SK-N-SH (cell line): ENCODE measurements around the gene GYG1. TPM values are rescaled to one million over a fixed set of nuclear protein-coding genes. Genes with fewer than 3 reads are reported as not detected.

Experiments used
- CTCF ChIA-PET: fragments of 300-600, 350-600 bp; formaldehyde crosslinking; extraction: SDS; loops from one replicate; lab custom pipeline; 2021; lab: Yijun Ruan, JAX
- POLR2A ChIA-PET: fragments of 350-600 bp; sonication (Branson Sonifier 250); formaldehyde crosslinking; extraction: SDS; loops from one replicate; lab custom pipeline; 2020; ENCODE audit warnings: antibody characterized with exemption, inconsistent platforms; lab: Yijun Ruan, JAX
- DNase-seq: peaks from one replicate; pipeline ENCODE4 v3.0.0; 2012
- H2AFZ ChIP-seq: fragments of 200-600 bp; sonication (generic); 2 replicates; pipeline ENCODE4 v1.8.1; 2016; ENCODE audit warnings: antibody characterized with exemption, mild to moderate bottlenecking, low read depth
- H3F3A ChIP-seq: fragments of 200-600 bp; sonication (generic); replicated peaks from 2 replicates; pipeline ENCODE3; 2016; ENCODE audit warnings: antibody characterized with exemption, mild to moderate bottlenecking; ENCODE audit not compliant: insufficient read depth
- H3K27ac ChIP-seq, 2 experiments: fragments of 200-500 bp in 1 of 2; fragments of 200-600 bp in 1 of 2; sonication (Bioruptor generic) in 1 of 2; sonication (generic), shearing (Covaris generic) in 1 of 2; 2 replicates each; pipeline versions ENCODE4 v1.5.1 to v1.6.1; 2014 to 2016; ENCODE audit warnings: low read depth in 2 of 2, inconsistent platforms in 1 of 2, low read length in 1 of 2, mild to moderate bottlenecking in 1 of 2, mixed read lengths in 1 of 2
- H3K27me3 ChIP-seq: fragments of 200-600 bp; sonication (generic), shearing (Covaris generic); 2 replicates; pipeline ENCODE4 v1.6.1; 2016; ENCODE audit warnings: mixed run types; ENCODE audit not compliant: insufficient read depth
- H3K36me3 ChIP-seq, 2 experiments: fragments of 200-500 bp in 1 of 2; fragments of 200-600 bp in 1 of 2; sonication (Bioruptor generic) in 1 of 2; sonication (generic) in 1 of 2; replicated peaks in 1 of 2; 2 replicates each; pipeline versions ENCODE3 to v1.5.1; 2014 to 2016; ENCODE audit warnings: low read length in 1 of 2, mild to moderate bottlenecking in 1 of 2; ENCODE audit not compliant: insufficient read depth in 2 of 2, control insufficient read depth in 1 of 2
- H3K4me1 ChIP-seq, 2 experiments: fragments of 200-500 bp in 1 of 2; fragments of 200-600 bp in 1 of 2; sonication (Bioruptor generic) in 1 of 2; sonication (generic), shearing (Covaris generic) in 1 of 2; 2 replicates each; pipeline versions ENCODE4 v1.5.1 to v1.6.1; 2014 to 2016; ENCODE audit warnings: low read depth in 1 of 2, low read length in 1 of 2, mixed run types in 1 of 2; ENCODE audit not compliant: insufficient read depth in 2 of 2, control insufficient read depth in 1 of 2
- H3K4me2 ChIP-seq: fragments of 200-600 bp; sonication (generic), shearing (Covaris generic); 2 replicates; pipeline ENCODE4 v1.6.1; 2017; ENCODE audit warnings: mixed run types
- H3K4me3 ChIP-seq, 2 experiments: fragments of 200-500 bp in 1 of 2; fragments of 200-600 bp in 1 of 2; sonication (Bioruptor generic) in 1 of 2; sonication (generic), shearing (Covaris generic) in 1 of 2; 2 replicates each; pipeline versions ENCODE4 v1.5.1 to v1.8.1; 2014 to 2016; ENCODE audit warnings: low read depth in 2 of 2, inconsistent platforms in 1 of 2, low read length in 1 of 2, mild to moderate bottlenecking in 1 of 2, mixed read lengths in 1 of 2, moderate library complexity in 1 of 2
- H3K79me2 ChIP-seq: fragments of 200-600 bp; sonication (generic); 2 replicates; pipeline ENCODE4 v1.8.1; 2017; ENCODE audit warnings: mild to moderate bottlenecking; ENCODE audit not compliant: insufficient read depth
- H3K9ac ChIP-seq: fragments of 200-600 bp; sonication (generic); 2 replicates; pipeline ENCODE4 v1.6.1; 2017; ENCODE audit warnings: mixed run types
- H3K9me2 ChIP-seq: fragments of 200-600 bp; sonication (generic); 2 replicates; pipeline ENCODE4 v1.6.1; 2017; ENCODE audit warnings: mixed run types
- H3K9me3 ChIP-seq: fragments of 200-600 bp; sonication (generic); 2 replicates; pipeline ENCODE4 v1.6.1; 2017; ENCODE audit warnings: mixed run types, mild to moderate bottlenecking, moderate library complexity
- H4K20me1 ChIP-seq: fragments of 200-600 bp; sonication (generic); 2 replicates; pipeline ENCODE4 v1.6.1; 2017; ENCODE audit warnings: mild to moderate bottlenecking, mixed run types; ENCODE audit not compliant: insufficient read depth
- EP300 ChIP-seq, 2 experiments: IDR thresholded peaks; 2 replicates each; pipeline versions ENCODE4 v1.4.0 to v1.6.1; 2012; ENCODE audit warnings: borderline replicate concordance in 1 of 2, low read depth in 1 of 2, low read length in 1 of 2
- EZH2phosphoT487 ChIP-seq: fragments of 200-600 bp; sonication (generic); IDR thresholded peaks from 2 replicates; pipeline ENCODE4 v1.6.1; 2017; ENCODE audit warnings: low read depth, mixed run types, mild to moderate bottlenecking, antibody characterized with exemption, moderate library complexity, borderline replicate concordance
- FOSL2 ChIP-seq: IDR thresholded peaks from 2 replicates; pipeline ENCODE4 v1.4.0; 2012; ENCODE audit warnings: low read depth, mild to moderate bottlenecking, moderate library complexity, borderline replicate concordance
- FOXJ3 ChIP-seq: sonication (generic); formaldehyde crosslinking; IDR thresholded peaks from 2 replicates; pipeline ENCODE4 v1.5.1; 2020; ENCODE audit warnings: mild to moderate bottlenecking, missing genetic modification reagents
- NRF1 ChIP-seq: IDR thresholded peaks from 2 replicates; pipeline ENCODE4 v1.6.1; 2012; ENCODE audit warnings: low read depth, mild to moderate bottlenecking, low read length
- POLR2AphosphoS5 ChIP-seq: IDR thresholded peaks from 2 replicates; pipeline ENCODE4 v1.6.1; 2012; ENCODE audit warnings: low read depth, low read length
- RAD21 ChIP-seq: IDR thresholded peaks from 2 replicates; pipeline ENCODE4 v1.6.1; 2012; ENCODE audit warnings: mild to moderate bottlenecking, low read length
- TAF1 ChIP-seq: IDR thresholded peaks from 2 replicates; pipeline ENCODE4 v1.6.1; 2012; ENCODE audit warnings: low read depth, mild to moderate bottlenecking, low read length, moderate library complexity, borderline replicate concordance
- WGBS: methylation state at CpG from one replicate; pipeline ENCODE4 v1.1.6; 2017; ENCODE audit warnings: low lambda C conversion rate; 5-methylcytosine and 5-hydroxymethylcytosine counted together
- polyA plus RNA-seq, 3 experiments: library from polyadenylated mRNA; depleted of rRNA; stranded (reverse); fragments of >200 nt; gene quantifications; 2 replicates each; pipeline ENCODE4 v1.2.3, GENCODE V29; 2012
- TF ChIP-seq, protein P1 (sequence below): IDR thresholded peaks from 2 replicates; pipeline ENCODE4 v1.4.0; 2012; ENCODE audit warnings: low read depth, borderline replicate concordance
- TF ChIP-seq, protein P2 (sequence below): fragments of 200-600 bp; sonication (generic); IDR thresholded peaks from 2 replicates; pipeline ENCODE4 v1.6.1; 2017; ENCODE audit warnings: antibody characterized with exemption, mild to moderate bottlenecking, moderate library complexity

The GYG1 gene
- polyA plus RNA-seq, 1 of the 3 experiments (the other 2 are of a cell fraction): 16.8 TPM

DNA sequence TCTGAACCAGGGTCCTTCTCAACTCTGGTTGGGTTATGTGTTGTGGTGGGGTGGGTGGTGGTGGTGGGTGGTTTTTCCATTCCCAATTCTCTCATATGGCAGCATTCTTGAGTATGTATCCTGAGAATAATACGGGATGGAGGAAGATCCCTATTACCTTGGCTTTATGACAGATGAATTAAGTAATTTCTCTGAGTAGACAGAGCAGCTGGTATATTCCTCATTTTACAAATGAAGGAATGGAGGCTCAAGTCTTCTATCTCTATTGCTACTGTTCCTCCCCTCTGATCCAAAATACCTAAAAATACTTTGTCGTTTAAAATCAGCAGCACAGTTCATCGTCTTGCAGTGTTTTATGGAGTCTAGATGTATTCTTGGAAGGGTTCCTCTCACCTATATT lies 10.4 kb downstream of the GYG1 start:
- no peak for DNase-seq
- no peak overlapping the region for H3K27ac ChIP-seq
- H3K9me3 ChIP-seq: no peaks in the 10 kb centered on the region
- H3K36me3 ChIP-seq: peaks cover 15 to 35% of the 10 kb centered on the region in 2 experiments
- no peaks in the 10 kb centered on the region for H3F3A ChIP-seq
- TF ChIP-seq, protein P1, sequence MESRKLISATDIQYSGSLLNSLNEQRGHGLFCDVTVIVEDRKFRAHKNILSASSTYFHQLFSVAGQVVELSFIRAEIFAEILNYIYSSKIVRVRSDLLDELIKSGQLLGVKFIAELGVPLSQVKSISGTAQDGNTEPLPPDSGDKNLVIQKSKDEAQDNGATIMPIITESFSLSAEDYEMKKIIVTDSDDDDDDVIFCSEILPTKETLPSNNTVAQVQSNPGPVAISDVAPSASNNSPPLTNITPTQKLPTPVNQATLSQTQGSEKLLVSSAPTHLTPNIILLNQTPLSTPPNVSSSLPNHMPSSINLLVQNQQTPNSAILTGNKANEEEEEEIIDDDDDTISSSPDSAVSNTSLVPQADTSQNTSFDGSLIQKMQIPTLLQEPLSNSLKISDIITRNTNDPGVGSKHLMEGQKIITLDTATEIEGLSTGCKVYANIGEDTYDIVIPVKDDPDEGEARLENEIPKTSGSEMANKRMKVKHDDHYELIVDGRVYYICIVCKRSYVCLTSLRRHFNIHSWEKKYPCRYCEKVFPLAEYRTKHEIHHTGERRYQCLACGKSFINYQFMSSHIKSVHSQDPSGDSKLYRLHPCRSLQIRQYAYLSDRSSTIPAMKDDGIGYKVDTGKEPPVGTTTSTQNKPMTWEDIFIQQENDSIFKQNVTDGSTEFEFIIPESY: no peak
- no peak for TF ChIP-seq FOXJ3 (CRISPR knock-in tag)
- TF ChIP-seq FOSL2: no peak
- no peak for TF ChIP-seq EZH2phosphoT487
- TF ChIP-seq NRF1: no peak
- no peak for TF ChIP-seq POLR2AphosphoS5
- no peak for TF ChIP-seq TAF1
- TF ChIP-seq EP300 (IDR thresholded peaks at IDR 0.05; ENCODE audit: borderline replicate concordance in 1 of 2, low read depth in 1 of 2, low read length in 1 of 2): no peak
- H3K9me2 ChIP-seq: no peaks in the 10 kb centered on the region
- ChIA-PET POLR2A (no interaction called here), CTCF (interaction anchor here (1.8 kb wide), 1 partner anchor 10 kb away, joined by 8 read pairs; the partner anchor contains the start of gene GYG1)
- H4K20me1 ChIP-seq: no peaks in the 10 kb centered on the region
- no peak overlapping the region for H3K4me2 ChIP-seq
- 100% methylated on average over 3 of the region's 3 CpGs for WGBS
- no peak overlapping the region for H3K4me3 ChIP-seq
- H2AFZ ChIP-seq: no peak overlapping the region
- no peak overlapping the region for H3K9ac ChIP-seq
- no peaks in the 10 kb centered on the region for H3K27me3 ChIP-seq
- no peaks in the 10 kb centered on the region; a peak in 2 of 4 replicates for H3K4me1 ChIP-seq
- H3K79me2 ChIP-seq: no peaks in the 10 kb centered on the region

DNA sequence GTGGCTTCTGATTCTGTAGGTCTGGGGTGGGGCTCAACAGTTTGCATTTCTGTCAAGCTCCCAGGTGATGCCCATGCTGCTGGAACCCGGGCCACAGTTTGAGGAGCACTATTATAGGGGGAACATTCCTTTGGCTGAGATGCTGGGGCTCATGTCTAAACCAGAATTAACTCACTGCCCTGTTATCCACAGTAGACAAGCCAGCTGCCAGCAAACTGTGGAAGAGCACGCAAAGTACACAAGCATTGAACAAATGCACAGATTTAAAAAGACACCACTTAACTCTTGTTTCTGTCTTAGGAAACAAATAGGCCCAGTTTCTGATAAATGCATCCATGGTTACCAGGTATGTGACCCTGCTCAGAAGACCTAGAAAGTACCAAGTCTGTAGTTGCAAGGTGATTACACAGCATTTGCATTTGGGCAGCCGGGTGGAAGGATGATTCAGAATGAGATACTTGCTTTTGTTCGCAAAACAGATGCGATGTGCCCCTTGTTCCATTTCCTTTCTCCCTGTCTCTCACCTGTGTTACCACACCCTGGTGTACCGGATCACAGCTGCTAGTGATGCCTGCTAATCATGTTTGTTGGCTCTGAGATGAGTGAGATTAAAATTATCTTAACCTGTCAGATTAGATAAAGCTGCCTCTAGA lies 12.4 kb downstream of the GYG1 start:
- CTCF ChIA-PET: no interaction called here
- no peak for DNase-seq
- no peaks in the 10 kb centered on the region for H3K9me2 ChIP-seq

More for the DNA sequence above, 12.4 kb downstream of the GYG1 start:
- H3K9me3 ChIP-seq: no peaks in the 10 kb centered on the region
- H3K9ac ChIP-seq: no peak overlapping the region
- no peaks in the 10 kb centered on the region for H3K79me2 ChIP-seq
- peaks cover 14 to 22% of the 10 kb centered on the region in 2 experiments for H3K36me3 ChIP-seq
- no peaks in the 10 kb centered on the region; a peak in 2 of 4 replicates for H3K4me1 ChIP-seq
- H2AFZ ChIP-seq: no peak overlapping the region
- POLR2A ChIA-PET: no interaction called here
- 86% methylated on average over 6 of the region's 6 CpGs for WGBS
- H4K20me1 ChIP-seq: no peaks in the 10 kb centered on the region
- no peaks in the 10 kb centered on the region for H3K27me3 ChIP-seq
- H3K4me3 ChIP-seq: no peak overlapping the region
- H3K4me2 ChIP-seq: no peak overlapping the region
- H3K27ac ChIP-seq: no peak overlapping the region
- H3F3A ChIP-seq: no peaks in the 10 kb centered on the region
- TF ChIP-seq RAD21: no peak
- TF ChIP-seq, protein P2, sequence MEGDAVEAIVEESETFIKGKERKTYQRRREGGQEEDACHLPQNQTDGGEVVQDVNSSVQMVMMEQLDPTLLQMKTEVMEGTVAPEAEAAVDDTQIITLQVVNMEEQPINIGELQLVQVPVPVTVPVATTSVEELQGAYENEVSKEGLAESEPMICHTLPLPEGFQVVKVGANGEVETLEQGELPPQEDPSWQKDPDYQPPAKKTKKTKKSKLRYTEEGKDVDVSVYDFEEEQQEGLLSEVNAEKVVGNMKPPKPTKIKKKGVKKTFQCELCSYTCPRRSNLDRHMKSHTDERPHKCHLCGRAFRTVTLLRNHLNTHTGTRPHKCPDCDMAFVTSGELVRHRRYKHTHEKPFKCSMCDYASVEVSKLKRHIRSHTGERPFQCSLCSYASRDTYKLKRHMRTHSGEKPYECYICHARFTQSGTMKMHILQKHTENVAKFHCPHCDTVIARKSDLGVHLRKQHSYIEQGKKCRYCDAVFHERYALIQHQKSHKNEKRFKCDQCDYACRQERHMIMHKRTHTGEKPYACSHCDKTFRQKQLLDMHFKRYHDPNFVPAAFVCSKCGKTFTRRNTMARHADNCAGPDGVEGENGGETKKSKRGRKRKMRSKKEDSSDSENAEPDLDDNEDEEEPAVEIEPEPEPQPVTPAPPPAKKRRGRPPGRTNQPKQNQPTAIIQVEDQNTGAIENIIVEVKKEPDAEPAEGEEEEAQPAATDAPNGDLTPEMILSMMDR: no peak
